Activated CD4-positive, alpha-beta T cell treated with anti-CD3 and anti-CD28 coated beads for 48 hours (primary cell): Measurements from ENCODE around the gene ACOXL.

ENCODE experiments used
- DNase-seq: peaks from one replicate; pipeline ENCODE4 v3.0.0-alpha.2; 2020

ACOXL gene

DNA sequence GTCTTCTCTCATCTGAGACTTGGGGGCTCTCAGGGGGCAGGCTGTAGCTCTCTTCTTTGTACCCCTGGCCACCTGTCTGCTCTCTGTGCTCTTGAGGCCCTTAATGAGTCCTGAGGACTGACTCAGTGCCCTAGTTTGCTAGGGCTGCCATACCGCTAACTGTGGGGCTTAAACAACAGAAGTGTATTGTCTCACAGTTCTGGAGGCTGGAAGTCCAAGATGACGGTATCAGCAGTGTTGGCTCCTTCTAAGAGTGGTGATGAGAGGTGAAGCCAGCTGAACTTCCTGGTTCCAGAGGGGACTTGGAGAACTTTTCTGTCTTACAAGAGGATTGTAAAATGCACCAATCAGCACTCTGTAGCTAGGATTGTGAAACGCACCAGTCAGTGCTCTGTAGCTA is 67.0 kb downstream of the ACOXL start:
- no peak for DNase-seq

- no peak for DNase-seq
Measured at GRCh38 chr2:110800611-110801402, 68.4 kb downstream of the ACOXL start.

- DNase-seq, result no peak
Measured at GRCh38 chr2:110802208-110802932, 70.0 kb downstream of the ACOXL start.

DNA sequence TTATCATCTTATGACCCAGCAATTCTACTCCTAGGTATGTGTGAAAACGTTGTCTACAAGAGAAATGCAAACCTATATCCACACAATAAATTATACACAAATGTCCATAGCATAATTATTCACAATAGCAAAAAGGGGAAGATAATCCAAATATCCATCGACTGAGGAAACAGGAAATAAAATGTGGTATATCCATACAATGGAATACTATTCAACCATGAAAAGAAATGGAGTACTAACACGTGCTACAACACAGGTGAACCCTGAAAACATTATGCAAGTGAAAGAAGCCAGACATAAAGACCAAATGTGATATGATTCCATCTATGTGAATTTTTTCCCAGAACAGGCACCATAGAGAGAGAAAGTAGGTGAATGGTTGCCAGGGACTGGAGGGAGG is 72.1 kb downstream of the ACOXL start:
- no peak for DNase-seq

- peak; percentile 77 for DNase-seq
Measured at GRCh38 chr2:110804915-110805314, 72.5 kb downstream of the ACOXL start.

- DNase-seq, result no peak
Measured at GRCh38 chr2:110805894-110806452, 73.6 kb downstream of the ACOXL start.

DNA sequence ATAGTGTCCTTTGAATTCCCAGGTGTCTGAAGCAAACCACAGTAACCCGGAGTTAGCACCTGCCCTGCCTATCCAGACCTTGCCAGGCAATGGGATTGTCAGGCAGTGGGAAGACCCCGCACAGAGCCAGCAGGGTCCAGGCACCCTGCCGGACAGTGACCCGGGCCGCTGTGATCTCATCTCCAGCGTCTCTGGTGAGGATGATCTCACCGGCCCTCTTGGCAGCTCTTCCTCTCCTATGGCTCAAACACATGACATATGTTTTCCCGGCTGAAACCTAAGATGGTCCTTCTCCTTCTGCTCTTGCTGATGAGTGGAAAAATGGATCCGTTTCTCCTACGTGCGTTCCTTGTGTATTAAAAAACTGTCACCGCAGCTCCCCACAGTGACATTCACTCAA is 75.1 kb downstream of the ACOXL start:
- no peak for DNase-seq

- no peak for DNase-seq
Measured at GRCh38 chr2:110810404-110810803, 78.0 kb downstream of the ACOXL start.

DNA sequence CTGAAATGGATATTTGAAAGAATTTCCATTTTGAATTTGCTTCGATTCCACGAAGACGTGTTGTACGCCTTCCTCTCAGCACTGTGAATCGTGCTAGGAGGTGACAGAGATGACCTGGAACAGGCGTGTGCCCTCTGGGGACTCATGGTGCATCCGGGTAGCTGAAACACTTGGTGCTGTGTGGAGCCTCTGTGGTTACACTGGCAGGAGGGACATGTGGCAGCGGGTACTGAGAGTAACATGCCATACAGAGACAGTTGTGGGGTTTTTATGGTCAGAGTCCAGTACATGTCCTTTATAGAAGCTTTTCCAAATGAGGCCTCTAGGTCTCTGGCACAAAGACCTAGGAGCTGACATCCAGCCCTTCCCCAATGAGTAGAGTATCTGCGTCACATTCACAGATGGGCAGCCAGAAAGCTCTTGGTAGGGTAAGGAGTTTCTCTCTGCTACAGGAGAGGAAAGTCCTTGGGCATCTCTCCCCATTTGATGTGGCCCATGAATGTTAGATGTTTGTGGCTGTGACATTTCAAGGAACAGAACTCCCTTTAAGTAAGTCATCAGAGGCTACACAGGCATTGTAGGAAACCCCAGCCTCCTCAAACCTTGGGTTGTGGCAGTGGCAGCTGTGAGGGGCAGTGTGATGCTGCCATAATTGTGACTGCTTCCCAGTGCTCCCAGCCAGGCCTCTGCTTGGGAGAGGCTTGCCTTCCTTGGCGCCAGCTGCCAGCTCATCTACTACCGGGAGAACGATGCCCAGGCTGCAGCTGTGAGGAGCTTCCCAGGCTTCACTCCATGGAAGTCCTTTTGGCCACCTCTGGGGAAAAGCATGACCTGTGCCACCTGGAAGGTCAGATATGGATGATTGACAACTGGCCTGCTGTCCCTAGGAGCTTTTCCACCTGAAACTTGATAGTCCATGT is 80.6 kb downstream of the ACOXL start:
- DNase-seq, result no peak

- no peak for DNase-seq
Measured at GRCh38 chr2:110813896-110814295, 81.5 kb downstream of the ACOXL start.

GRCh38 chr2:110815938-110816337 is 83.6 kb downstream of the ACOXL start:
- no peak for DNase-seq

- no peak for DNase-seq
Measured at GRCh38 chr2:110816404-110817365, 84.3 kb downstream of the ACOXL start.

GRCh38 chr2:110818767-110819481 is 86.6 kb downstream of the ACOXL start:
- no peak for DNase-seq

DNA sequence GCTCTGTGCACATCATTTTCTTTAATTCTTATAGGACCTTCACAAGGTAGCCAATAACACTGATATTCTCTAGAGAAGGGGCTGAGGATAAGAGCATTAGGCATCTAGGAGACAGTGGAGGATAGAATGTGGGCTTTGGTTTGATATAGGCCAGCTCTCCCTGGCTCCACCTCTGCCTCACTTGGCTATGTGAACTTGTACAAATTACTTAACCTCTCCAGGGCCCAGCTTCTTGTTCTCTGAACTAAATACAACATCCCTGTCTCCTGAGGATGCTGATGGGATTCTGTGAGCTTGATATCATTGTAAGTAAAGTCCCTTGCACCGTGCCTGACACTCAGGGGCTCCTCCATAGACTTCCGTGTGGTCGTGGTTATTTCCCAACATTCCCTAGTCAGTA is 87.3 kb downstream of the ACOXL start:
- no peak for DNase-seq

- DNase-seq, result no peak
Measured at GRCh38 chr2:110820128-110820527, 87.8 kb downstream of the ACOXL start.

DNA sequence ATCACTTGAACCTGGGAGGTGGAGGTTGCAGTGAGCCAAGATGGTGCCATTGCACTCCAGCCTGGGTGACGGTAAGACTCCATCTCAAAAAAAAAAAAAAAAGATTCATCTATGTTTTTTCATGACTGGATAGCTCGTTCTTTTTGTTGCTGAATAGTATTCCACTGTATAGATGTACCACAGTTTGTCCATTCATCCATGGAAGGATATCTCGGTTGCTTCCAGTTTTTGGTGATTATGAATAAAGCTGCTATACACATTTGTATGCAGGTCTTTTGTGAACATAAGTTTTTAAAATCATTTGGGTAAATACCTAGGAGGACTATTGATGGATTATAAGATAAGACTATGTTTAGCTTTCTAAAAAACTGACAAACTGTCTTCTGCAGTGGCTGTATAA is 90.8 kb downstream of the ACOXL start:
- no peak for DNase-seq

DNA sequence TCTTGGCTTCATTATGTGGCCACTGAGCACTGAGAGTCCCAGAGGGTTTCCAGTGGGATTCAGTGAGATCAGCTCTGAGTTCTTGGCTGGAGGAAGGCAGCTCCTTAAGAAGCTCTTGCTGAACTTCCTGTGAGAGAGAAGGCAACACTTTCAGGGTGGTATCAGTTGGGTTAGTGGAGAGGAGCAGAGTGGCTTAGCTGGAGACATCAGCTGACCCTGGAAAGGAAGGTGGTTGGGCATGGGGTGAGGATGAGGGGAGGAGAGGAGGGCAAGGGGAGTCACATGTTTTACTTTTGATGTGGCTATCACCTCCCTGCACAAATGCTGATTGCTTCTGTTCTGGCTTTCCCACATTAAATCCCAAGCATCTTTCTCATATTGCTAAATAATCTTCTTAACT is 95.1 kb downstream of the ACOXL start:
- DNase-seq, result no peak

GRCh38 chr2:110828330-110828729 is 96.0 kb downstream of the ACOXL start:
- no peak for DNase-seq

DNA sequence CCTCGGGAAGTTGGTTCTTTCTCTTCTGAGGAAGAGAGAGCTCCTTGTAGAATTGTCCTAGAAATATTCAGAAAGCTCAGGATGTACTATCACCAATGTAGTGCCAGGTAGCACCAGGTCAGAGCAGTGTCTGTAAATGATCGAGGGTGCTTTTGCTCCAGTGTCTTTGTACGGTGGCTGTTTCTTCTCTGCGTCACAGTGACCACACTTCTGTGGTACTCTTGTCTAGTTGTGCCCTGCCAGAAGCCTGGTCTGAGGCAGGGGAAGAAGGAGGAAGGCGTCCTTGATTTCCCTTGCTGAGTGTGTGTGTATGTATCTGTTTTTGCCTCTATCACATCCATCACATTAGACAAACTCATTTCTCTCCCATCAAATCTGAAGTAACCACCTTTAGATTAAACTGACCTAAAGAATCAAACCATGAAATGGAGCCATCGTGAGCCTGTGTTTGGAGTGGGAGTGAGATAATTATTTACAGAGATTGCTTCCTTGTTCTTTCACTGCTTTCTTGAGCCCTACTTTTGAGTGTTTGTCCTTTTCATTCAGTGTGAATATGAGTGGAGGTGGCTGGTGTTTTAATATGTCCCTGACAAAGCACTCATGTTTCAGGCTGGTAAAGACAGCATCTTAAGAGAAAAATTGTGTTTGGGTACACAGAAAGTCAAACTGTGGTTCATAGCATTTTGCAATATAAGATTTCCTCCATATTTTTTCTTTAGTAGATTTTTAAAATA is 97.2 kb downstream of the ACOXL start:
- DNase-seq, result no peak

- no peak for DNase-seq
Measured at GRCh38 chr2:110832740-110833139, 100.4 kb downstream of the ACOXL start.
